Neural progenitor cell (in vitro differentiated cells): ENCODE results near the gene NOTUM. TPM values are rescaled to one million over a fixed set of nuclear protein-coding genes. Genes with fewer than 3 reads are reported as not detected.

Experiments used
- DNase-seq: peaks from one replicate; pipeline ENCODE4 v3.0.0-alpha.2; 2016; ENCODE audit warnings: low spot score
- H2AFZ ChIP-seq: fragments of 200-600 bp; sonication (generic); replicated peaks from 2 replicates; pipeline ENCODE4 v1.6.1; 2016; ENCODE audit warnings: antibody characterized with exemption
- H3F3A ChIP-seq: fragments of 200-600 bp; sonication (generic); 2 replicates; pipeline ENCODE4 v1.6.1; 2016; ENCODE audit warnings: antibody characterized with exemption, low read depth
- H3K27ac ChIP-seq: fragments of 200-600 bp; sonication (generic); 2 replicates; pipeline ENCODE4 v1.5.1; 2016; ENCODE audit warnings: mild to moderate bottlenecking
- H3K27me3 ChIP-seq: fragments of 200-600 bp; sonication (generic); 2 replicates; pipeline ENCODE4 v1.6.1; 2016; ENCODE audit warnings: mild to moderate bottlenecking, moderate library complexity
- H3K36me3 ChIP-seq: fragments of 200-600 bp; sonication (generic); 2 replicates; pipeline ENCODE4 v1.5.1; 2016
- H3K4me1 ChIP-seq: fragments of 200-600 bp; sonication (generic); 2 replicates; pipeline ENCODE4 v1.6.1; 2016; ENCODE audit warnings: mixed run types
- H3K4me2 ChIP-seq: fragments of 200-600 bp; sonication (generic); 2 replicates; pipeline ENCODE4 v1.6.1; 2016
- H3K4me3 ChIP-seq: fragments of 200-600 bp; sonication (generic); 2 replicates; pipeline ENCODE4 v1.5.1; 2016
- H3K79me2 ChIP-seq: fragments of 200-600 bp; sonication (generic); 2 replicates; pipeline ENCODE4 v1.6.1; 2016; ENCODE audit warnings: low read depth
- H3K9ac ChIP-seq: fragments of 200-600 bp; sonication (generic); 2 replicates; pipeline ENCODE4 v1.6.1; 2016
- H3K9me3 ChIP-seq: fragments of 200-600 bp; sonication (generic); 2 replicates; pipeline ENCODE4 v1.5.1; 2016; ENCODE audit warnings: low read depth
- H4K20me1 ChIP-seq: fragments of 200-600 bp; sonication (generic); 2 replicates; pipeline ENCODE4 v1.6.1; 2016; ENCODE audit warnings: low read depth
- H3K27ac Mint-ChIP-seq: 3 replicates; pipeline ENCODE4 v1.8.0; 2021; ENCODE audit warnings: mixed read lengths
- H3K27me3 Mint-ChIP-seq: 2 replicates; pipeline ENCODE4 v1.8.0; 2022; ENCODE audit warnings: low read depth, mild to moderate bottlenecking, inconsistent platforms, moderate library complexity, mixed read lengths; ENCODE audit not compliant: insufficient read depth
- H3K36me3 Mint-ChIP-seq: 3 replicates; pipeline ENCODE4 v1.8.0; 2021; ENCODE audit warnings: mixed read lengths
- H3K4me1 Mint-ChIP-seq: 3 replicates; pipeline ENCODE4 v1.8.0; 2021; ENCODE audit warnings: mixed read lengths
- H3K4me3 Mint-ChIP-seq: 3 replicates; pipeline ENCODE4 v1.8.0; 2021; ENCODE audit warnings: mild to moderate bottlenecking, moderate library complexity, mixed read lengths
- H3K9me3 Mint-ChIP-seq: 3 replicates; pipeline ENCODE4 v1.8.0; 2020; ENCODE audit warnings: mixed read lengths
- EZH2 ChIP-seq: fragments of 200-600 bp; sonication (generic); IDR thresholded peaks from 2 replicates; pipeline ENCODE4 v1.6.1; 2017; ENCODE audit warnings: antibody characterized with exemption, mild to moderate bottlenecking, moderate library complexity
- EZH2phosphoT487 ChIP-seq: fragments of 200-600 bp; sonication (generic); IDR thresholded peaks from 2 replicates; pipeline ENCODE4 v1.6.1; 2017; ENCODE audit warnings: antibody characterized with exemption
- total RNA-seq: library from RNA; depleted of rRNA; stranded (reverse); fragments of >200 nt; gene quantifications from 2 replicates; pipeline ENCODE4 v1.2.3, GENCODE V29; 2015; ENCODE audit warnings: low replicate concordance
- TF ChIP-seq, protein P1 (sequence below): fragments of 200-600 bp; sonication (generic); IDR thresholded peaks from 2 replicates; pipeline ENCODE4 v1.5.1; 2017; ENCODE audit warnings: antibody characterized with exemption, mild to moderate bottlenecking

The NOTUM gene
- total RNA-seq, 1 donor from 2014 or later = not detected

DNA sequence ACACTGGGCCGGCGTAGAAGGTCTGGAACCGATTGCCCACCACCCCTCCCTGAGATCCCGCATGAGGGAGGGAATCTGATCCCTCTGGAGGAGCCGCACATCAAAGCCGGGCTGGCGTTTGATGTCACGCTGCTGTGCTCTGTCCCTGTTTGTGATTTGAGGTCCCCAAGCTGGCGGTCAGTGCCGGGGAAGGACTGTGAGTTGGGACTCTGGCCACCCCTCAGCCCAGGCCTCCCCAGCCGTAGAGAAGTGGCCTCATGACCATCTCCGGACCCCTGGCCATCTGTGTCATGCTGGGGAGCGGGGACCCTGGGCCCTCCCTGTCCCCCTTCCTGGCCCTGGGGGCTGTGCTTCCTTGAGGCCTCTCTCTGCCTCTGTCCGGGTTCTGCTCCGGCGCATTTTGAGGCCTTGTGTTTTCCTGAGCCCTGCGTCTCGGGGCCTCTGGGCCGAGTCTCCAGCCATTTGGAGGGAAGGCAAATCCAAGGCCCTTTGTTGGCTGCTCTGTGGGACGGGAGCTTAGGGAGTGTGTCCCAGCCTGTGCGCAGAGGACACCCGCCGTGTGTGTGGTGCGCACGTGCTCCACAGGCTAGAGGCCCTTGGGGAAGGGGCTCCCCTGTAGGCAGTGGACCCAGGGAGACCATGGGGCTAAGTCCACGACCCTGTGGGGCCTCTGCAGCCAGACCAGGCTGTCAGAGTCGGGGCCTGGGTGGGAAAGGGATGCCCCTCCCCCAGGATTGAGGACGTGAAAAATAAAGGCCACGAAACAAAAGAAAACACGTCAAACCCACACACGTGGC, 31.5 kb upstream of the NOTUM start:
- no peaks in the 10 kb centered on the region for H3K9me3 ChIP-seq
- peaks cover 2% of the 10 kb centered on the region for H3K9me3 Mint-ChIP-seq
- H3K79me2 ChIP-seq = peaks cover 4% of the 10 kb centered on the region
- peaks cover 8% of the 10 kb centered on the region for H3K36me3 Mint-ChIP-seq
- H3K4me2 ChIP-seq = peak overlapping the region; percentile 55
- H3K4me1 ChIP-seq = peaks cover 36% of the 10 kb centered on the region
- TF ChIP-seq, protein P1, sequence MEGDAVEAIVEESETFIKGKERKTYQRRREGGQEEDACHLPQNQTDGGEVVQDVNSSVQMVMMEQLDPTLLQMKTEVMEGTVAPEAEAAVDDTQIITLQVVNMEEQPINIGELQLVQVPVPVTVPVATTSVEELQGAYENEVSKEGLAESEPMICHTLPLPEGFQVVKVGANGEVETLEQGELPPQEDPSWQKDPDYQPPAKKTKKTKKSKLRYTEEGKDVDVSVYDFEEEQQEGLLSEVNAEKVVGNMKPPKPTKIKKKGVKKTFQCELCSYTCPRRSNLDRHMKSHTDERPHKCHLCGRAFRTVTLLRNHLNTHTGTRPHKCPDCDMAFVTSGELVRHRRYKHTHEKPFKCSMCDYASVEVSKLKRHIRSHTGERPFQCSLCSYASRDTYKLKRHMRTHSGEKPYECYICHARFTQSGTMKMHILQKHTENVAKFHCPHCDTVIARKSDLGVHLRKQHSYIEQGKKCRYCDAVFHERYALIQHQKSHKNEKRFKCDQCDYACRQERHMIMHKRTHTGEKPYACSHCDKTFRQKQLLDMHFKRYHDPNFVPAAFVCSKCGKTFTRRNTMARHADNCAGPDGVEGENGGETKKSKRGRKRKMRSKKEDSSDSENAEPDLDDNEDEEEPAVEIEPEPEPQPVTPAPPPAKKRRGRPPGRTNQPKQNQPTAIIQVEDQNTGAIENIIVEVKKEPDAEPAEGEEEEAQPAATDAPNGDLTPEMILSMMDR = no peak
- TF ChIP-seq EZH2phosphoT487 (no peak), EZH2 (no peak)
- no peaks in the 10 kb centered on the region for H4K20me1 ChIP-seq
- no peak overlapping the region for H2AFZ ChIP-seq
- no peaks in the 10 kb centered on the region for H3K36me3 ChIP-seq
- peak overlapping the region; percentile 12 for H3K9ac ChIP-seq
- H3K27ac ChIP-seq = peak overlapping the region; percentile 78
- H3K27ac Mint-ChIP-seq = peak overlapping the region; percentile 98
- H3K27me3 Mint-ChIP-seq = peaks cover 7% of the 10 kb centered on the region
- H3K4me3 Mint-ChIP-seq = peak overlapping the region; percentile 55
- H3K4me3 ChIP-seq = no peak overlapping the region
- DNase-seq = peak; percentile 66
- H3K4me1 Mint-ChIP-seq = peaks cover 40% of the 10 kb centered on the region
- peaks cover 31% of the 10 kb centered on the region for H3F3A ChIP-seq
- H3K27me3 ChIP-seq = no peaks in the 10 kb centered on the region

DNA sequence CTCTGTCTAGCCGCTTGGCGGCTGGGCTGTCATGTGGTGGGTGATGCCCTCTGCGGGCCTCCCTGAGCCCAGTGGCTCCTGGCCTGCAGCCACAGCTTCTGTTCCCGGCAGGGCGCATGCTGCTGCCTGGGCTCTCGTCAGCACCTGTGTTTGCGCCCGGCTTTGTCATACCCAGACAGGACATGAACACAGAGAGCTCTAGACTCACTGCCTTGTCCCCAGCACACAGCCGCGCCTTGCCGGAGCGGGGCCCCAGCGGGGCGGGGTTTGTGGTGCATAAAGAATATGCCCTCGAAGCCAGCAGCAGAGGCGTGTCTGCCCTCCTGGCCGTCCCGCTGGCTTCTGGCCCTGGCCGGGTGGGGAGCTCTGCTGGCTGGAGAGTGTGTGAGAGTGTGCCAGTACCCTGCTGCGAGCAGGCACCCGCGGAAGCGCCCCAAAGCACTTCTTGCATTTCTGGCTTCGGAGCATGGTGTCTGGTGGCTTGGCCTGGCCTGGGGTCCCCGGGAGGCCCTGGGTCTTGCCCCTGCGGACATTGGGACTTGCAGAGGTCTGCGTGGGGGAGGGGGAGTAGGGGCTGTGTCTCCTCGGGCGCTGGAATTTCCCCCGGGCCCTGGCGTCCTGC, 30.8 kb upstream of the NOTUM start:
- Histone ChIP-seq H3K4me3 (no peak overlapping the region), H3K4me1 (peaks cover 36% of the 10 kb centered on the region), H3K79me2 (peaks cover 4% of the 10 kb centered on the region), H3K36me3 (no peaks in the 10 kb centered on the region), H3K27ac (peak overlapping the region; percentile 78), H3K9me3 (no peaks in the 10 kb centered on the region), H3K9ac (peak overlapping the region; percentile 12), H3K4me2 (peak overlapping the region; percentile 55), H3K27me3 (no peaks in the 10 kb centered on the region), H4K20me1 (no peaks in the 10 kb centered on the region), H3F3A (peaks cover 31% of the 10 kb centered on the region), H2AFZ (no peak overlapping the region)
- Mint-ChIP-seq H3K36me3 (peaks cover 8% of the 10 kb centered on the region), H3K4me3 (peak overlapping the region; percentile 15), H3K27ac (peak overlapping the region; percentile 98), H3K27me3 (peaks cover 8% of the 10 kb centered on the region), H3K9me3 (peaks cover 2% of the 10 kb centered on the region), H3K4me1 (peaks cover 40% of the 10 kb centered on the region)
- TF ChIP-seq, protein P1 = no peak
- TF ChIP-seq EZH2phosphoT487 = no peak
- TF ChIP-seq EZH2 = no peak
- peak; percentile 63 for DNase-seq

DNA sequence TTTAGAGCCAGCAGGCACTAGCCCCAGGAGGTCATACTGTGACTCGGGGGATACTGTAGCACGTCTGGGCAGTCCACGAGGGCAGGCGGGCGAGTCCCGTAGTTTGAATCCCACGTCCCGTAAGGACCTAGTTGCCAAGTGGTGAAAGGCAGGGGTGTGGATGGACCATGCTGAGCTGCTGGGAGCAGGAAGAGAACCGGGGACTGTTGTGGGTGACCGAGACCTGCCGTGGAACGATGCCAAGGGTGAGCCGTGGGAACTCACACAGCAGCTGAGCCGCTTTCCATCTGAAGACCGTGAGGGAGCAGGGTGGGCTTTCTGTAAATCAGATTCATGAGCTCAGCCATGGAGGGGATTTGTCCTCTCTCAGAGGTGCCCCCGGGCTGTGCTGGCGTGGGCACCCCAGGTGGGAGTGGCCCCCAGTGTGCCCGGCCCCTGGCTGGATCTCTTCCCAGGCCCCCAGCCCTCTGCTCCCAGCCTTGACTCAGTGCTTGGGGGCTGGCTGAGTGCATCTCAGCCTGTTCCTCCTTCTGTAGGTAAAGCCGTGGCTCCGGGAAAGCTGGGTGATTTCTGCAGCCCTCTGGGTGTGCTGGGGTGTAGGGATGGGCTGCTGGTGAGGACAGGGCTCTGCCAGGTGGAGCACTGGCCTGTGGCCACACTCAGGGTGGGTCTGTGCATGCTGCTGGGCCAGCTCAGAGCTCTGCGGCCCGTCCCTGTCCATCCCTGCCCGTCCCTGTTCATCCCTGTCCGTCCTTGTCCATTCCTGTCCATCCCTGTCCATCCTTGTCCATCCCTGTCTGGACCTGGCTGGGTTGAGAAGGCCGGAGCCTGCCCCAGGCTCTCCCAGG, 30.1 kb upstream of the NOTUM start:
- Mint-ChIP-seq H3K27ac (peak overlapping the region; percentile 98), H3K36me3 (peaks cover 8% of the 10 kb centered on the region), H3K4me1 (peaks cover 40% of the 10 kb centered on the region), H3K9me3 (peaks cover 2% of the 10 kb centered on the region), H3K27me3 (peaks cover 12% of the 10 kb centered on the region), H3K4me3 (peak overlapping the region; percentile 71)
- Histone ChIP-seq H3K36me3 (no peaks in the 10 kb centered on the region), H3F3A (peaks cover 31% of the 10 kb centered on the region), H2AFZ (no peak overlapping the region), H3K4me2 (peak overlapping the region; percentile 55), H3K4me3 (no peak overlapping the region), H3K9ac (no peak overlapping the region), H3K79me2 (peaks cover 4% of the 10 kb centered on the region), H3K9me3 (no peaks in the 10 kb centered on the region), H3K27ac (peak overlapping the region; percentile 78), H3K4me1 (peaks cover 36% of the 10 kb centered on the region), H3K27me3 (no peaks in the 10 kb centered on the region), H4K20me1 (no peaks in the 10 kb centered on the region)
- no peak for DNase-seq
- TF ChIP-seq, protein P1 = no peak
- TF ChIP-seq EZH2phosphoT487 (no peak), EZH2 (no peak)
